GM19240 (cell line): ENCODE measurements around the gene NPC1.
"Not testable (repeated sequence)": the region's sequence is repeated elsewhere in the genome, so short reads cannot be mapped to it uniquely, and the experiment has no call there.

Experiments
- DNase-seq: peaks from one replicate; pipeline ENCODE4 v3.0.0; 2011; ENCODE audit warnings: low spot score; ENCODE audit not compliant: insufficient read length

NPC1 gene

DNA sequence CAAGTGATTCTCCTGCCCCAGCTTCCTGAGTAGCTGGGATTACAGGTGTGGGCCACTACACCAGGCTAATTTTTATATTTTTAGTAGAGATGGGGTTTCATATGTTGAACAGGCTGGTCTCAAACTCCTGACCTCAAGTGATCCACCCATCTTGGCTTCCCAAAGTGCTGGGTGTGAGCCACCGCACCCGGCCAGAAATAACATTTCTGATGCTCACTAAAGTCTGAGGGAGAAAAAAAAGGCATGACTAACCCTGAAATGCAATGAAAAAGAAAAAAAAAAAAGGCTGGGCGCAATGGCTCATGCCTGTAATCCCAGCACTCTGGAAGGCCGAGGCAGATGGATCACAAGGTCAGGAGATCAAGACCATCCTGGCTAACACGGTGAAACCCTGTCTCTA lies 96.7 kb downstream of the NPC1 start:
- not testable (repeated sequence) for DNase-seq

DNA sequence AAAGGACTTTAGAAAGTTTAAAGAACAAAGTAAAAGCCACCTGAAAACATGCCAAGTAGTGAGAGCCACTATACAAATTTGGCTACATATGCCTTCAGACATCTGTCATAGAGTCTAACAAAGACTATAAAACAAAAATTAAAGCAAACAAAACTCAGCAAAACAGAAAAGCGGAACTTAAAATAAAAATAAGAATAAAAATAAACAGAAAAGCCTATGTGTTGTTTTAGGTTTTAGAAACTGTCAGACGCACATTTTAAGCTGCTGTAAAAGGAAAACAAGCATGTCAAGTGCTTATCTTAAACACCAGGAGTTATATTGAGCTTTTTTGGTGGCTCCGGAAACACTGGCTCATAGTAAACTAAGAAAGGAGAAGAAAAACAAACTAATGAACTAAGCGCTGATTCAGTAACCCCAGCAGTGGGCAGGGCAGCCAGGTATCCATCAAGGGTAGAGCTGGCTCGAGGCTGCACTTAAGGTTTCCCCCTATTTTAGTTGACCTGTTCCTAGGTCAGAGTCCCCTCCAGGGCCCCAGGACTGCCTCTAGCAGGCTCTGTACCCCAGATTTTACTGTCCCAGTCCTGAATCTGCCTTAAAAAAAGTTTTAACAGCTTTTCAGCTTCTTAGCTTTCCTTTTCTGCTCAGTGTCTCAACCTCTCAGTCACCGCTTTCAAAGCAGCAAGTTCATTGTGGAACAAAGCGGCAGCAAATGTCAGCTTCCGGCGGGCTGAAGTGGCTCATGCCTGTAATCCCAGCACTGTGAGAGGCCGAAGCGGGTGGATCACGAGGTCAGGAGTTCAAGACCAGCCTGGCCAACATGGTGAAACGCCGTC lies 98.4 kb downstream of the NPC1 start:
- no peak for DNase-seq

DNA sequence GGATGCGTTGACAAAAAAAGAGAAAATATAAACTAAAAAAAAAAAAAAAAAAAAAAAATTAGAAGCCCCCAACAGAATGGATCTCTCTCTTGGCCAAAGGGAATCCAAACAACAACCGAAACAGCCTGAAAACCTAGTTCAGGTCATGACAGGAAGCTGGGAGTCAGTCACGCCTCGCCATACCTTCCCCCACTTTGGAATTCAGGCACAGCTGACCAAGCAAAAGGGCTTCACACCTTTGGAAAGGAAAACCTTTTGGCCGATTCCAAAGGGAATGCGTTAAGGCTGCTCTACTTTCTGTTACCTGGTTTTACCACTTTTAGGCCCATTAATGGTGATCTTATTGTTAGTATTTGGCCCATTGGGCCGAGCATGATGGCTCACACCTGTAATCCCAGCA lies 100.9 kb downstream of the NPC1 start:
- no peak for DNase-seq

DNA sequence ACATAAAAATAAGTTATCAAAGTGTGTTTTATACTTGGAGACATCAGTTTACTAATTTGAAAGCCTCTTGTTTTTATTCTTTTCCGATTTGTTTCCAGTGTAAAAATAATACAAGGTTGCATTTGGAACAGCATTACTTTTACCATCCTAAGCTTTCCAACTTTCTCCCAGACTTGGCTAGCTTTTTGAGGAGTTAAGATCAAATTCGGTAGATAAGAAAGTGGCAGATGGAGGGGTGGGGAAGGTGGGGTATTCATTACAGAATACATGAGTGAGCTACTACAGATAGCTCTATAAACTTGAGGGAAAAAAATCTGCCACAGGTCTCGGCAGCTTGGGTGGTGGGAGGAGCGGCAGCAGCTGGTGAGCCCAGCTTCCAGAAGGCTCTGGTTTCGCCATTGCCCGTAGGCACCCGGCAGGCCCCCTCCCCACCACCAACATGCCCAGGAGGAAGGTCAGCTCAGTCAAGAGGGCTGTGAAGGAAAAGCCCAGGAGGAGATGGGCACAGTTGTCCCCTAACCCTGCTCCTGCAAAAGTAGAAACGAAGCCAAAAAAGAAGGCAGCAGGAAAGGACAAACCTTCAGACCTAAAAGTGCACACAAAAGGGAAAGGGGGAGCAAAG lies 101.6 kb downstream of the NPC1 start:
- no peak for DNase-seq
